Endodermal cell (in vitro differentiated cells): ENCODE measurements around the gene DCST2. TPM values are rescaled to one million over a fixed set of nuclear protein-coding genes. Genes with fewer than 3 reads are reported as not detected.

Source experiments
- DNase-seq: peaks from one replicate; pipeline ENCODE4 v3.0.0-alpha.2; 2017
- H3K27ac ChIP-seq: 2 replicates; pipeline ENCODE4 v1.5.1; 2013; ENCODE audit warnings: mild to moderate bottlenecking, low read depth, low read length, moderate library complexity
- H3K27me3 ChIP-seq: 2 replicates; pipeline ENCODE4 v1.6.1; 2013; ENCODE audit warnings: mild to moderate bottlenecking, low read length, moderate library complexity; ENCODE audit not compliant: insufficient read depth, control insufficient read depth, poor library complexity, severe bottlenecking
- H3K36me3 ChIP-seq: 2 replicates; pipeline ENCODE4 v1.7.0; 2013; ENCODE audit warnings: mild to moderate bottlenecking, low read length, moderate library complexity; ENCODE audit not compliant: control insufficient read depth, insufficient read depth
- H3K4me1 ChIP-seq: one replicate; pipeline ENCODE4 v1.7.0; 2013; ENCODE audit warnings: low read length; ENCODE audit not compliant: control insufficient read depth, insufficient read depth
- H3K4me3 ChIP-seq: 2 replicates; pipeline ENCODE4 v1.5.1; 2013; ENCODE audit warnings: mild to moderate bottlenecking, low read length, moderate library complexity
- H3K9ac ChIP-seq: 2 replicates; pipeline ENCODE4 v1.6.1; 2013; ENCODE audit warnings: mild to moderate bottlenecking, low read length, moderate library complexity; ENCODE audit not compliant: poor library complexity, severe bottlenecking; ENCODE audit errors: extremely low read depth
- H3K9me3 ChIP-seq: 2 replicates; pipeline ENCODE4 v1.6.1; 2013; ENCODE audit warnings: mild to moderate bottlenecking, low read length, moderate library complexity; ENCODE audit not compliant: control insufficient read depth
- H3K27ac Mint-ChIP-seq: 2 replicates; pipeline ENCODE4 v1.8.0; 2020; ENCODE audit warnings: mixed read lengths
- H3K27me3 Mint-ChIP-seq: 2 replicates; pipeline ENCODE4 v1.8.0; 2021; ENCODE audit warnings: mild to moderate bottlenecking, mixed read lengths; ENCODE audit not compliant: insufficient read depth
- H3K36me3 Mint-ChIP-seq: 2 replicates; pipeline ENCODE4 v1.8.0; 2020; ENCODE audit warnings: low read depth, mixed read lengths
- H3K4me1 Mint-ChIP-seq: 2 replicates; pipeline ENCODE4 v1.8.0; 2020; ENCODE audit warnings: mixed read lengths
- H3K4me3 Mint-ChIP-seq: 2 replicates; pipeline ENCODE4 v1.8.0; 2020; ENCODE audit warnings: mild to moderate bottlenecking, moderate library complexity, mixed read lengths
- H3K9me3 Mint-ChIP-seq: 2 replicates; pipeline ENCODE4 v1.8.0; 2020; ENCODE audit warnings: mild to moderate bottlenecking, mixed read lengths
- WGBS, 2 experiments: methylation state at CpG; one replicate each; pipeline versions ENCODE4 v1.1.5 to v1.1.7; 2013; ENCODE audit warnings: missing lambda C conversion rate in 2 of 2, mixed read lengths in 1 of 2; ENCODE audit not compliant: insufficient coverage in 1 of 2, insufficient read length in 1 of 2; 5-methylcytosine and 5-hydroxymethylcytosine counted together
- total RNA-seq, 2 donors: library from RNA; stranded (reverse); fragmentation: NEBNext Ultra II Directional in 1 of 2; extraction: Animal tissue kit (Norgen Biotek cat#: 25700) in 1 of 2; gene quantifications; 2 replicates in 1 of 2; 3 replicates in 1 of 2; pipeline ENCODE4 v1.2.1, GENCODE V29; 2021
- TF ChIP-seq, protein P1 (sequence below): fragments of 200-600 bp; sonication (generic); conservative IDR thresholded peaks from 2 replicates; pipeline ENCODE4 v1.5.0; 2021; ENCODE audit warnings: antibody characterized with exemption, mild to moderate bottlenecking

Gene DCST2
- total RNA-seq, 2 donors from 2014 or later = 0.44 to 2.0 TPM

DNA sequence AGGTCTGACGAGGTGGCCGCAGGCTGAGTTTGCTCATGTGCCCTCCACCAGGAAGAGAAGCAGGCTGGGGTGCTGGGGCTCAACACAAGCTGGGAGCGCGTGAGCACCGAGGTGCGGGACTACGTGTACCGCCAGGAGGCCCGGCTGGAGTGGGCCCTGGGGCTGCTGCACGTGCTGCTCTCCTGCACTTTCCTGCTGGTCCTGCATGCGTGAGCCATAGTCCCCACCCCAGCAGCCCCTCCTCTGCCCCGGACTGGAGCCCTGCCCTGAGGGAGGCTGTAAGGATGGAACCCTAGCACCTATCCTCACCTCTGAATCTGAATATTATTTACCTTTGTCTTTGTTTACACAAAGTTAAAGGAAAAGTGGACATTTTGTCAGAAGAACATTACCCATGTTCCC lies 9.7 kb upstream of the DCST2 start:
- Mint-ChIP-seq H3K4me1 (peaks cover 8% of the 10 kb centered on the region), H3K36me3 (no peaks in the 10 kb centered on the region), H3K4me3 (no peak overlapping the region), H3K27me3 (peaks cover 19% of the 10 kb centered on the region), H3K9me3 (no peaks in the 10 kb centered on the region), H3K27ac (no peak overlapping the region)
- Histone ChIP-seq H3K9ac (no peak overlapping the region), H3K27ac (no peak overlapping the region), H3K4me3 (no peak overlapping the region), H3K36me3 (no peaks in the 10 kb centered on the region), H3K27me3 (no peaks in the 10 kb centered on the region), H3K4me1 (no peaks in the 10 kb centered on the region), H3K9me3 (no peaks in the 10 kb centered on the region)
- DNase-seq = no peak
- TF ChIP-seq, protein P1, sequence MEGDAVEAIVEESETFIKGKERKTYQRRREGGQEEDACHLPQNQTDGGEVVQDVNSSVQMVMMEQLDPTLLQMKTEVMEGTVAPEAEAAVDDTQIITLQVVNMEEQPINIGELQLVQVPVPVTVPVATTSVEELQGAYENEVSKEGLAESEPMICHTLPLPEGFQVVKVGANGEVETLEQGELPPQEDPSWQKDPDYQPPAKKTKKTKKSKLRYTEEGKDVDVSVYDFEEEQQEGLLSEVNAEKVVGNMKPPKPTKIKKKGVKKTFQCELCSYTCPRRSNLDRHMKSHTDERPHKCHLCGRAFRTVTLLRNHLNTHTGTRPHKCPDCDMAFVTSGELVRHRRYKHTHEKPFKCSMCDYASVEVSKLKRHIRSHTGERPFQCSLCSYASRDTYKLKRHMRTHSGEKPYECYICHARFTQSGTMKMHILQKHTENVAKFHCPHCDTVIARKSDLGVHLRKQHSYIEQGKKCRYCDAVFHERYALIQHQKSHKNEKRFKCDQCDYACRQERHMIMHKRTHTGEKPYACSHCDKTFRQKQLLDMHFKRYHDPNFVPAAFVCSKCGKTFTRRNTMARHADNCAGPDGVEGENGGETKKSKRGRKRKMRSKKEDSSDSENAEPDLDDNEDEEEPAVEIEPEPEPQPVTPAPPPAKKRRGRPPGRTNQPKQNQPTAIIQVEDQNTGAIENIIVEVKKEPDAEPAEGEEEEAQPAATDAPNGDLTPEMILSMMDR = no peak
- WGBS, 2 experiments = 86% methylated on average over 4 to 12 of the region's 12 CpGs

DNA sequence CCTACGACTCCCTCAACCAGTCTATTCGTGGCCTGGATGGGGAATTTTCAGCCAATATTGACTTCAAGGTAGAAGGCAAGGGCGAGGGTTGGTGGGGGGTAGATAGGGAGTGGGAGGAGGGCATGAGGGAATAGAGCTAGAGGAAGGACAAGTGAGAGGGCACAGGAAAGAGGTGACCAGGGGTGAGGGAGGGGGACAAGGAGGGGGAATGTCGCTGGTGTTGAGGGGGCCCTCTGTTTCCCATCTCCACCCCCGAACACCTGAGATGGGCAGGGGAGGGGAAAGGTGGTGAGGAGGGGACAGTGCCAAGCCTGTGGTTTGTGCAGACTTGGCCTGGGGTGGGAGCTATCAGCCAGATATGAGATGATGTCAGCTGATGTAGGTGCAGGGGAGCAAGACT lies 9.2 kb upstream of the DCST2 start:
- DNase-seq = no peak
- Mint-ChIP-seq H3K36me3 (no peaks in the 10 kb centered on the region), H3K27me3 (peaks cover 19% of the 10 kb centered on the region), H3K4me1 (peaks cover 8% of the 10 kb centered on the region), H3K4me3 (no peak overlapping the region), H3K9me3 (no peaks in the 10 kb centered on the region), H3K27ac (no peak overlapping the region)
- no peak overlapping the region for H3K4me3 ChIP-seq
- H3K27me3 ChIP-seq = no peaks in the 10 kb centered on the region
- no peaks in the 10 kb centered on the region for H3K36me3 ChIP-seq
- TF ChIP-seq, protein P1 = no peak
- H3K9ac ChIP-seq = no peak overlapping the region
- H3K9me3 ChIP-seq = no peaks in the 10 kb centered on the region
- 82 to 100% methylated on average over 2 to 5 of the region's 5 CpGs for WGBS, 2 experiments
- no peaks in the 10 kb centered on the region for H3K4me1 ChIP-seq
- no peak overlapping the region for H3K27ac ChIP-seq

DNA sequence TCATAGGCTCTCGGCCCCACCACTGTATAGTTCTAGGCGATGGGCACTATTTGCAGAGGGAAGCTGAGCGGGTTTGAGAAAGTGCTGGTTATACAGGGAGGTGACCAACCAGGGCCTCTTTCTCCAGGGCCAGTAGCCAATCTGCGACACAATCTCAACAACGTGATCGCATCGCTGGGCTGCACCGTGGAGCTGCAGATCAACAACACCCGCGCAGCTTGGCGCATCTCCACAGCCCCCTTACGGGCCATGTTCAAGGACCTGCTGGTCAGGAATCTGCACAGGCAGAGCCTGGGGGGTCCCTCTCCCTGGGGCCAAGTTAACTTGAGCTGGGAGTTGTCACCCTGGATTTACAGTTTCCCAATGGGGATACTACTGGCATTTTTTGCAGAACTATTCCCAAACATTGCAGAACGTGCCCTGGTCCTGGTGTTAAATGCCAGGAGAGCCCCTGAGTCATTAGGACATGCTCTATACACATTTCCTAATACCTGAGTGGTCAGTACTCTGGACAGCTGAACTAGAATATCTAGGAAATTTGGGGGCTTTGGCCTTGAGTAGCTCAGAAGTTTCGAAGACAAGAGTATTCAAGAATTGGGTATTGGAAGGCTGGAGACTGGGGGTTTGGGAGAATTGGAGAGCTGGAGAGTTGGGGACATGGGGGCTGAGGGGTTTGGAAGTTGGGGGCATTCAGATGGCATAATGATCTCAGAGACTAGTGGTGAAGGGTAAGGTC lies 6.9 kb upstream of the DCST2 start:
- TF ChIP-seq, protein P1 = no peak
- peaks cover 8% of the 10 kb centered on the region for H3K4me1 Mint-ChIP-seq
- 93 to 96% methylated on average over 14 of the region's 14 CpGs for WGBS, 2 experiments

More for the DNA sequence above, 6.9 kb upstream of the DCST2 start:
- Histone ChIP-seq H3K36me3 (no peaks in the 10 kb centered on the region), H3K4me3 (no peak overlapping the region), H3K27ac (no peak overlapping the region), H3K4me1 (no peaks in the 10 kb centered on the region), H3K9me3 (no peaks in the 10 kb centered on the region), H3K9ac (no peak overlapping the region), H3K27me3 (no peaks in the 10 kb centered on the region)
- DNase-seq = no peak
- no peaks in the 10 kb centered on the region for H3K36me3 Mint-ChIP-seq
- no peaks in the 10 kb centered on the region for H3K9me3 Mint-ChIP-seq
- no peak overlapping the region for H3K27ac Mint-ChIP-seq
- no peak overlapping the region for H3K4me3 Mint-ChIP-seq
- peaks cover 19% of the 10 kb centered on the region for H3K27me3 Mint-ChIP-seq
